HFFc6 (cell line): ENCODE results near the gene GM2A. TPM values are rescaled to one million over a fixed set of nuclear protein-coding genes. Genes with fewer than 3 reads are reported as not detected.
A peak's percentile ranks its signal among the peaks of the same experiment; 100 is the strongest.

Experiments
- DNase-seq: peaks from one replicate; pipeline ENCODE4 v3.0.0-alpha.2; 2018
- H3K27ac Mint-ChIP-seq: 2 replicates; pipeline ENCODE4 v1.8.0; 2020; ENCODE audit warnings: mild to moderate bottlenecking, mixed read lengths
- H3K27me3 Mint-ChIP-seq: 2 replicates; pipeline ENCODE4 v1.8.0; 2021; ENCODE audit warnings: mild to moderate bottlenecking, moderate library complexity, mixed read lengths; ENCODE audit not compliant: insufficient read depth
- H3K36me3 Mint-ChIP-seq: 2 replicates; pipeline ENCODE4 v1.8.0; 2021; ENCODE audit warnings: low read depth, mixed read lengths
- H3K4me1 Mint-ChIP-seq: 2 replicates; pipeline ENCODE4 v1.8.0; 2020; ENCODE audit warnings: low read depth, mixed read lengths
- H3K4me3 Mint-ChIP-seq: 2 replicates; pipeline ENCODE4 v1.8.0; 2020; ENCODE audit warnings: mild to moderate bottlenecking, moderate library complexity, mixed read lengths
- H3K9me3 Mint-ChIP-seq: 2 replicates; pipeline ENCODE4 v1.8.0; 2020; ENCODE audit warnings: mild to moderate bottlenecking, mixed read lengths
- CTCF ChIP-seq: fragments of 200-600 bp; sonication (generic); IDR thresholded peaks from 2 replicates; pipeline ENCODE4 v1.5.0; 2021; ENCODE audit warnings: antibody characterized with exemption, mild to moderate bottlenecking
- long read RNA-seq: library from polyadenylated mRNA; unstranded; transcript quantifications from one replicate; pipeline ENCODE4 v2.0.0, GENCODE V29; 2019
- total RNA-seq, 6 experiments: library from RNA; stranded (reverse); fragmentation: NEBNext Ultra II Directional; extraction: Animal tissue kit (Norgen Biotek cat#: 25700); gene quantifications; 2 replicates in 1 of 6; 3 replicates in 5 of 6; pipeline ENCODE4 v1.2.3, GENCODE V29; 2021

The GM2A gene
- 10 to 100 TPM; 26.0 to 34.8 (median 28.5) TPM for total RNA-seq
- long read RNA-seq, transcript GM2A-201 (4 exons, 3,896 nt) = major isoform, 8 of 16 reads
- long read RNA-seq, partial matches to known transcripts = 1 of 16 reads
- long read RNA-seq, other reads (novel, unspliced or antisense) = 7 of 16 reads

GRCh38 chr5:151252762-151253604 is at the start of gene GM2A:
Gene GM2A (plus strand): TSS chr5:151253185. CDS start chr5:151253217, 32 bp downstream.
- peak within 1 kb of the TSS; percentile 42 for H3K27ac Mint-ChIP-seq
- no peaks in the 10 kb centered on the region for H3K9me3 Mint-ChIP-seq
- TF ChIP-seq CTCF = no peak
- no peaks in the 10 kb centered on the region; the same call in 1 of the 2 replicates for H3K36me3 Mint-ChIP-seq
- DNase-seq = peak; percentile 99
- peaks cover 12% of the 10 kb centered on the region for H3K27me3 Mint-ChIP-seq
- peak within 1 kb of the TSS; percentile 88 for H3K4me3 Mint-ChIP-seq
- H3K4me1 Mint-ChIP-seq = peaks cover 42% of the 10 kb centered on the region

- no peak for TF ChIP-seq CTCF
- DNase-seq = no peak
- Mint-ChIP-seq H3K27ac (no peak overlapping the region), H3K27me3 (peaks cover 3% of the 10 kb centered on the region), H3K9me3 (no peaks in the 10 kb centered on the region), H3K36me3 (no peaks in the 10 kb centered on the region), H3K4me1 (peaks cover 7% of the 10 kb centered on the region), H3K4me3 (no peak overlapping the region)
Observed at GRCh38 chr5:151204051-151204450, 48.9 kb upstream of the GM2A start.

GRCh38 chr5:151205411-151205810 is 47.6 kb upstream of the GM2A start:
- H3K36me3 Mint-ChIP-seq = no peaks in the 10 kb centered on the region
- DNase-seq = no peak
- no peak overlapping the region for H3K27ac Mint-ChIP-seq
- no peak overlapping the region for H3K4me3 Mint-ChIP-seq
- no peaks in the 10 kb centered on the region for H3K9me3 Mint-ChIP-seq
- no peak for TF ChIP-seq CTCF
- H3K4me1 Mint-ChIP-seq = peaks cover 7% of the 10 kb centered on the region
- no peaks in the 10 kb centered on the region; the same call in 1 of the 2 replicates for H3K27me3 Mint-ChIP-seq

- no peaks in the 10 kb centered on the region for H3K9me3 Mint-ChIP-seq
Observed at GRCh38 chr5:151208481-151208914, 44.5 kb upstream of the GM2A start.

GRCh38 chr5:151212406-151212798 is 40.6 kb upstream of the GM2A start:
- no peak for TF ChIP-seq CTCF
- no peak overlapping the region for H3K4me3 Mint-ChIP-seq
- H3K4me1 Mint-ChIP-seq = no peaks in the 10 kb centered on the region
- no peaks in the 10 kb centered on the region for H3K36me3 Mint-ChIP-seq
- H3K27ac Mint-ChIP-seq = no peak overlapping the region
- H3K9me3 Mint-ChIP-seq = no peaks in the 10 kb centered on the region
- DNase-seq = no peak
- peaks cover 5% of the 10 kb centered on the region for H3K27me3 Mint-ChIP-seq

More at GRCh38 chr5:151208481-151208914, 44.5 kb upstream of the GM2A start:
- TF ChIP-seq CTCF = no peak
- no peaks in the 10 kb centered on the region for H3K4me1 Mint-ChIP-seq
- no peak overlapping the region for H3K27ac Mint-ChIP-seq
- peaks cover 5% of the 10 kb centered on the region; the same call in 1 of the 2 replicates for H3K27me3 Mint-ChIP-seq
- no peak overlapping the region for H3K4me3 Mint-ChIP-seq
- no peaks in the 10 kb centered on the region for H3K36me3 Mint-ChIP-seq
- no peak for DNase-seq
